Gastroesophageal sphincter (tissue), 3 donors: Measurements from ENCODE around the gene RABGEF1.
"Not testable (repeated sequence)": the region's sequence is repeated elsewhere in the genome, so short reads cannot be mapped to it uniquely, and the experiment has no call there.

Experiments
- EP300 ChIP-seq: sonication (generic); formaldehyde crosslinking; IDR thresholded peaks from one replicate; pipeline ENCODE4 v1.6.1; 2017; ENCODE audit warnings: antibody characterized with exemption, mild to moderate bottlenecking
- TF ChIP-seq, protein P1 (sequence below), 4 experiments: fragments of 200-600 bp in 2 of 4; fragments of 450-650 bp in 2 of 4; sonication (generic) in 1 of 4; IDR thresholded peaks; one replicate each; pipeline ENCODE4 v1.5.1; 2017 to 2019; ENCODE audit warnings: antibody characterized with exemption in 4 of 4, mild to moderate bottlenecking in 2 of 4, moderate library complexity in 2 of 4

DNA sequence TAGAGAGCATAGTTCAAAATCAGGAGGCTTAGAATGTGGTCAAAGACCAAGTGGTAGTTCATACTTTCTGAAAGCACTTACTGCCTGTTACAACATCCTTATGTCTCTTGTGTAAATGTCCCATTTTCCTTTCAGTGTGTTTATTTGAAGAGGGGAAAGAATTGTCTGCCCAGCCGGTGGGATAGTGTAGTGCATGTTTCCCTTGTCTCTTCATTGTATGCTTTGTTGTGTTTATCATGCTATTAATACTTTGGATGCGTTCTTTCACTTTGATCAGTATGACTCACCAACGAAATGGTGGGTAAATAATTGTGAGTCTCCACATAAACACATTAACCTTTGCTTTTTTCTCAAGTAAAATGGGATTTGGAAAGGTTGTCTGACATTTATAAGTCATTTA lies 42.3 kb downstream of the RABGEF1 start:
- TF ChIP-seq, protein P1, sequence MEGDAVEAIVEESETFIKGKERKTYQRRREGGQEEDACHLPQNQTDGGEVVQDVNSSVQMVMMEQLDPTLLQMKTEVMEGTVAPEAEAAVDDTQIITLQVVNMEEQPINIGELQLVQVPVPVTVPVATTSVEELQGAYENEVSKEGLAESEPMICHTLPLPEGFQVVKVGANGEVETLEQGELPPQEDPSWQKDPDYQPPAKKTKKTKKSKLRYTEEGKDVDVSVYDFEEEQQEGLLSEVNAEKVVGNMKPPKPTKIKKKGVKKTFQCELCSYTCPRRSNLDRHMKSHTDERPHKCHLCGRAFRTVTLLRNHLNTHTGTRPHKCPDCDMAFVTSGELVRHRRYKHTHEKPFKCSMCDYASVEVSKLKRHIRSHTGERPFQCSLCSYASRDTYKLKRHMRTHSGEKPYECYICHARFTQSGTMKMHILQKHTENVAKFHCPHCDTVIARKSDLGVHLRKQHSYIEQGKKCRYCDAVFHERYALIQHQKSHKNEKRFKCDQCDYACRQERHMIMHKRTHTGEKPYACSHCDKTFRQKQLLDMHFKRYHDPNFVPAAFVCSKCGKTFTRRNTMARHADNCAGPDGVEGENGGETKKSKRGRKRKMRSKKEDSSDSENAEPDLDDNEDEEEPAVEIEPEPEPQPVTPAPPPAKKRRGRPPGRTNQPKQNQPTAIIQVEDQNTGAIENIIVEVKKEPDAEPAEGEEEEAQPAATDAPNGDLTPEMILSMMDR (IDR thresholded peaks at IDR 0.05) = not testable (repeated sequence)
- not testable (repeated sequence) for TF ChIP-seq EP300
